Colonic mucosa (tissue), 4 donors: Measurements from ENCODE around the gene MGST2. TPM values are rescaled to one million over a fixed set of nuclear protein-coding genes. Genes with fewer than 3 reads are reported as not detected.

Experiments used
- DNase-seq: peaks from one replicate; pipeline ENCODE4 v3.0.0-alpha.2; 2020
- H3K27ac ChIP-seq: fragments of 200-600 bp; one replicate; pipeline ENCODE4 v1.8.0; 2021
- H3K27me3 ChIP-seq: fragments of 200-600 bp; one replicate; pipeline ENCODE4 v1.8.0; 2021
- H3K36me3 ChIP-seq: fragments of 200-600 bp; one replicate; pipeline ENCODE4 v1.8.0; 2021
- H3K4me1 ChIP-seq: fragments of 200-600 bp; one replicate; pipeline ENCODE4 v1.8.0; 2021; ENCODE audit warnings: mild to moderate bottlenecking
- H3K4me3 ChIP-seq: fragments of 200-600 bp; one replicate; pipeline ENCODE4 v1.8.0; 2021
- H3K9ac ChIP-seq, 2 donors: one replicate each; pipeline ENCODE4 v1.7.0; 2013; ENCODE audit warnings: control low read depth in 2 of 2, low read depth in 2 of 2, low read length in 2 of 2
- H3K9me3 ChIP-seq: fragments of 200-600 bp; one replicate; pipeline ENCODE4 v1.8.0; 2021
- CTCF ChIP-seq: fragments of 200-600 bp; IDR thresholded peaks from one replicate; pipeline ENCODE4 v1.8.0; 2022; ENCODE audit warnings: antibody characterized with exemption, mild to moderate bottlenecking
- intact Hi-C: fragments of 100-400 bp; cut with DNase I; formaldehyde crosslinking; loops from one replicate; pipeline ENCODE4 v1.14.1; 2022
- total RNA-seq, 2 donors: library from RNA; stranded (reverse); fragmentation: NEBNext Ultra II Directional in 1 of 2; extraction: Animal tissue kit (Norgen Biotek cat#: 25700) in 1 of 2; gene quantifications; one replicate each; pipeline ENCODE4 v1.2.1, GENCODE V29; 2021
- donor health status: healthy.
- donor health status: DM: no; HTN: no; CAD: no.
- donor health status: DM: no; HTN: no; CAD: no.

Gene MGST2
- total RNA-seq, 2 donors from 2014 or later: 105 to 157 TPM

GRCh38 chr4:139656614-139657486 is 8.8 kb upstream of the MGST2 start:
- DNase-seq: peak; percentile 55

GRCh38 chr4:139658185-139658584 is 7.4 kb upstream of the MGST2 start:
- Histone ChIP-seq H3K9me3 (no peaks in the 10 kb centered on the region), H3K9ac (no peak overlapping the region), H3K4me3 (no peak overlapping the region), H3K27ac (peak overlapping the region; percentile 1), H3K36me3 (no peaks in the 10 kb centered on the region), H3K27me3 (no peaks in the 10 kb centered on the region), H3K4me1 (no peaks in the 10 kb centered on the region)
- TF ChIP-seq CTCF: no peak
- intact Hi-C loops: loop anchor here (10.0 kb wide), 2 partner anchors 597 to 667 kb away; no protein-coding TSS in a partner anchor
- no peak for DNase-seq

More at GRCh38 chr4:139656614-139657486, 8.8 kb upstream of the MGST2 start:
- TF ChIP-seq CTCF: peak; percentile 64
- Histone ChIP-seq H3K9me3 (no peaks in the 10 kb centered on the region), H3K27ac (no peak overlapping the region), H3K4me3 (no peak overlapping the region), H3K9ac (no peak overlapping the region), H3K36me3 (no peaks in the 10 kb centered on the region), H3K27me3 (no peaks in the 10 kb centered on the region), H3K4me1 (no peaks in the 10 kb centered on the region)
- intact Hi-C loops: loop anchor here (10.0 kb wide), 2 partner anchors 598 to 668 kb away; no protein-coding TSS in a partner anchor

- peak overlapping the region; percentile 1 for H3K27ac ChIP-seq
- no peaks in the 10 kb centered on the region for H3K9me3 ChIP-seq
- H3K36me3 ChIP-seq: no peaks in the 10 kb centered on the region
- DNase-seq: no peak
- no peak overlapping the region for H3K9ac ChIP-seq
- no peaks in the 10 kb centered on the region for H3K27me3 ChIP-seq
- H3K4me1 ChIP-seq: peaks cover 4% of the 10 kb centered on the region
- no peak for TF ChIP-seq CTCF
- intact Hi-C loops: loop anchor here (10.0 kb wide), 2 partner anchors 596 to 666 kb away; no protein-coding TSS in a partner anchor
- H3K4me3 ChIP-seq: no peak overlapping the region
Observed at GRCh38 chr4:139658586-139659382, 6.8 kb upstream of the MGST2 start.

GRCh38 chr4:139659735-139660424 is 5.7 kb upstream of the MGST2 start:
- no peak overlapping the region for H3K9ac ChIP-seq
- no peaks in the 10 kb centered on the region for H3K36me3 ChIP-seq
- no peak overlapping the region for H3K27ac ChIP-seq
- intact Hi-C loops: loop anchor here (10.0 kb wide), 2 partner anchors 595 to 665 kb away; no protein-coding TSS in a partner anchor
- DNase-seq: no peak
- no peak overlapping the region for H3K4me3 ChIP-seq
- TF ChIP-seq CTCF: no peak
- H3K27me3 ChIP-seq: no peaks in the 10 kb centered on the region
- H3K4me1 ChIP-seq: peaks cover 5% of the 10 kb centered on the region
- no peaks in the 10 kb centered on the region for H3K9me3 ChIP-seq

- TF ChIP-seq CTCF: no peak
- H3K27me3 ChIP-seq: no peaks in the 10 kb centered on the region
- no peak overlapping the region for H3K27ac ChIP-seq
- no peak overlapping the region for H3K9ac ChIP-seq
- intact Hi-C loops: no loop called here
- H3K36me3 ChIP-seq: no peaks in the 10 kb centered on the region
- H3K4me1 ChIP-seq: peaks cover 9% of the 10 kb centered on the region
- H3K4me3 ChIP-seq: no peak overlapping the region
- DNase-seq: no peak
- H3K9me3 ChIP-seq: no peaks in the 10 kb centered on the region
Observed at GRCh38 chr4:139660568-139661043, 5.0 kb upstream of the MGST2 start.
